Rectal smooth muscle tissue (tissue), 1 donor: ENCODE measurements around the gene PALM.
"Not testable (repeated sequence)": the region's sequence is repeated elsewhere in the genome, so short reads cannot be mapped to it uniquely, and the experiment has no call there.

Experiments used
- H3K27ac ChIP-seq: one replicate; pipeline ENCODE4 v1.7.0; 2013; ENCODE audit warnings: low read depth, low read length, inconsistent platforms
- H3K27me3 ChIP-seq: one replicate; pipeline ENCODE4 v1.7.0; 2013; ENCODE audit warnings: low read length; ENCODE audit not compliant: control insufficient read depth, insufficient read depth
- H3K36me3 ChIP-seq: one replicate; pipeline ENCODE4 v1.7.0; 2013; ENCODE audit warnings: low read length; ENCODE audit not compliant: control insufficient read depth, insufficient read depth
- H3K4me1 ChIP-seq: one replicate; pipeline ENCODE4 v1.7.0; 2013; ENCODE audit warnings: low read length; ENCODE audit not compliant: control insufficient read depth, insufficient read depth
- H3K4me3 ChIP-seq: one replicate; pipeline ENCODE4 v1.7.0; 2013; ENCODE audit warnings: low read length
- H3K9ac ChIP-seq: one replicate; pipeline ENCODE4 v1.7.0; 2013; ENCODE audit warnings: low read length

PALM gene

GRCh38 chr19:736125-736524 lies 27.4 kb downstream of the PALM start:
- Histone ChIP-seq H3K36me3 (no peaks in the 10 kb centered on the region), H3K27ac (no peak overlapping the region), H3K4me1 (no peaks in the 10 kb centered on the region), H3K27me3 (no peaks in the 10 kb centered on the region), H3K9ac (no peak overlapping the region), H3K4me3 (no peak overlapping the region)

GRCh38 chr19:737591-738093 lies 28.9 kb downstream of the PALM start:
- Histone ChIP-seq H3K9ac (no peak overlapping the region), H3K4me3 (no peak overlapping the region), H3K27ac (no peak overlapping the region), H3K27me3 (no peaks in the 10 kb centered on the region), H3K4me1 (no peaks in the 10 kb centered on the region), H3K36me3 (no peaks in the 10 kb centered on the region)

- Histone ChIP-seq H3K9ac (no peak overlapping the region), H3K36me3 (no peaks in the 10 kb centered on the region), H3K4me3 (no peak overlapping the region)
Observed at GRCh38 chr19:738509-739128, 29.9 kb downstream of the PALM start.

GRCh38 chr19:739998-740715 lies 31.4 kb downstream of the PALM start:
- H3K4me1 ChIP-seq, result no peaks in the 10 kb centered on the region
- H3K36me3 ChIP-seq, result no peaks in the 10 kb centered on the region
- H3K9ac ChIP-seq, result no peak overlapping the region

More at GRCh38 chr19:738509-739128, 29.9 kb downstream of the PALM start:
- H3K4me1 ChIP-seq, result no peaks in the 10 kb centered on the region
- no peaks in the 10 kb centered on the region for H3K27me3 ChIP-seq
- H3K27ac ChIP-seq, result no peak overlapping the region

GRCh38 chr19:740816-741505 lies 32.2 kb downstream of the PALM start:
- not testable (repeated sequence) for H3K27me3 ChIP-seq, H3K4me1 ChIP-seq, H3K36me3 ChIP-seq, H3K27ac ChIP-seq, H3K4me3 ChIP-seq, H3K9ac ChIP-seq

More at GRCh38 chr19:739998-740715, 31.4 kb downstream of the PALM start:
- no peaks in the 10 kb centered on the region for H3K27me3 ChIP-seq
- no peak overlapping the region for H3K27ac ChIP-seq
- H3K4me3 ChIP-seq, result no peak overlapping the region

- Histone ChIP-seq H3K4me1 (no peaks in the 10 kb centered on the region), H3K27me3 (no peaks in the 10 kb centered on the region), H3K27ac (no peak overlapping the region), H3K9ac (no peak overlapping the region), H3K36me3 (no peaks in the 10 kb centered on the region), H3K4me3 (no peak overlapping the region)
Observed at GRCh38 chr19:741506-742131, 32.9 kb downstream of the PALM start.

- Histone ChIP-seq H3K27ac (no peak overlapping the region), H3K27me3 (no peaks in the 10 kb centered on the region), H3K9ac (no peak overlapping the region), H3K4me1 (no peaks in the 10 kb centered on the region), H3K36me3 (no peaks in the 10 kb centered on the region), H3K4me3 (no peak overlapping the region)
Observed at GRCh38 chr19:742540-743075, 33.9 kb downstream of the PALM start.

- Histone ChIP-seq H3K36me3 (no peaks in the 10 kb centered on the region), H3K4me1 (no peaks in the 10 kb centered on the region), H3K27me3 (no peaks in the 10 kb centered on the region), H3K27ac (no peak overlapping the region), H3K4me3 (no peak overlapping the region), H3K9ac (no peak overlapping the region)
Observed at GRCh38 chr19:743168-743687, 34.5 kb downstream of the PALM start.

- not testable (repeated sequence) for H3K4me3 ChIP-seq, H3K27ac ChIP-seq, H3K9ac ChIP-seq, H3K27me3 ChIP-seq, H3K36me3 ChIP-seq, H3K4me1 ChIP-seq
Observed at GRCh38 chr19:745138-745537, 36.4 kb downstream of the PALM start.

GRCh38 chr19:746208-746819 lies 37.6 kb downstream of the PALM start:
- Histone ChIP-seq H3K4me3 (no peak overlapping the region), H3K9ac (no peak overlapping the region), H3K27me3 (no peaks in the 10 kb centered on the region), H3K27ac (no peak overlapping the region), H3K36me3 (no peaks in the 10 kb centered on the region), H3K4me1 (no peaks in the 10 kb centered on the region)

GRCh38 chr19:746956-747355 lies 38.2 kb downstream of the PALM start:
- no peak overlapping the region for H3K9ac ChIP-seq

More at GRCh38 chr19:746956-747355, 38.2 kb downstream of the PALM start:
- no peak overlapping the region for H3K4me3 ChIP-seq
- no peak overlapping the region for H3K27ac ChIP-seq
- no peaks in the 10 kb centered on the region for H3K36me3 ChIP-seq
- H3K27me3 ChIP-seq, result peaks cover 2% of the 10 kb centered on the region
- no peaks in the 10 kb centered on the region for H3K4me1 ChIP-seq
